Activated CD4-positive, alpha-beta T cell treated with anti-CD3 and anti-CD28 coated beads, Interleukin-10, Interleukin-2, amounts not matched to agents 100 ng/mL and 50 ng/mL, durations not matched to agents 16 hours and 8 hours (primary cell): ENCODE measurements around the gene PGBD5.

ENCODE experiments used
- DNase-seq: peaks from one replicate; pipeline ENCODE4 v3.0.0-alpha.2; 2020

PGBD5 gene

GRCh38 chr1:230320804-230321203 is 105.3 kb downstream of the PGBD5 start:
- DNase-seq = no peak

- DNase-seq = no peak
Observed at GRCh38 chr1:230319014-230319747, 107.0 kb downstream of the PGBD5 start.

- no peak for DNase-seq
Observed at GRCh38 chr1:230317823-230318819, 108.0 kb downstream of the PGBD5 start.

GRCh38 chr1:230316864-230317745 is 109.0 kb downstream of the PGBD5 start:
- no peak for DNase-seq

- DNase-seq = no peak
Observed at GRCh38 chr1:230315099-230315498, 111.0 kb downstream of the PGBD5 start.

GRCh38 chr1:230314142-230314470 is 112.0 kb downstream of the PGBD5 start:
- DNase-seq = no peak

- no peak for DNase-seq
Observed at GRCh38 chr1:230313453-230314141, 112.5 kb downstream of the PGBD5 start.

- no peak for DNase-seq
Observed at GRCh38 chr1:230312676-230313075, 113.5 kb downstream of the PGBD5 start.

GRCh38 chr1:230310381-230311163 is 115.6 kb downstream of the PGBD5 start:
- peak; percentile 68 for DNase-seq

GRCh38 chr1:230309646-230310177 is 116.4 kb downstream of the PGBD5 start:
- DNase-seq = no peak

GRCh38 chr1:230308821-230309220 is 117.3 kb downstream of the PGBD5 start:
- DNase-seq = no peak

GRCh38 chr1:230308039-230308438 is 118.1 kb downstream of the PGBD5 start:
- no peak for DNase-seq

- no peak for DNase-seq
Observed at GRCh38 chr1:230307213-230307612, 118.9 kb downstream of the PGBD5 start.

GRCh38 chr1:230306169-230306568 is 120.0 kb downstream of the PGBD5 start:
- DNase-seq = peak; percentile 76

- peak; percentile 26 for DNase-seq
Observed at GRCh38 chr1:230303822-230304221, 122.3 kb downstream of the PGBD5 start.

- no peak for DNase-seq
Observed at GRCh38 chr1:230303069-230303468, 123.1 kb downstream of the PGBD5 start.

- DNase-seq = no peak
Observed at GRCh38 chr1:230301822-230302221, 124.3 kb downstream of the PGBD5 start.

GRCh38 chr1:230301322-230301721 is 124.8 kb downstream of the PGBD5 start:
- DNase-seq = no peak

- DNase-seq = no peak
Observed at GRCh38 chr1:230300322-230301301, 125.5 kb downstream of the PGBD5 start.
